ENCODE results near the gene SPEF1. TPM values are rescaled to one million over a fixed set of nuclear protein-coding genes. Genes with fewer than 3 reads are reported as not detected.

The SPEF1 gene
- total and polyA plus RNA-seq, 2 of the 4 experiments (the other 2 are of a cell fraction): 0.15 TPM; not detected in 1

DNA sequence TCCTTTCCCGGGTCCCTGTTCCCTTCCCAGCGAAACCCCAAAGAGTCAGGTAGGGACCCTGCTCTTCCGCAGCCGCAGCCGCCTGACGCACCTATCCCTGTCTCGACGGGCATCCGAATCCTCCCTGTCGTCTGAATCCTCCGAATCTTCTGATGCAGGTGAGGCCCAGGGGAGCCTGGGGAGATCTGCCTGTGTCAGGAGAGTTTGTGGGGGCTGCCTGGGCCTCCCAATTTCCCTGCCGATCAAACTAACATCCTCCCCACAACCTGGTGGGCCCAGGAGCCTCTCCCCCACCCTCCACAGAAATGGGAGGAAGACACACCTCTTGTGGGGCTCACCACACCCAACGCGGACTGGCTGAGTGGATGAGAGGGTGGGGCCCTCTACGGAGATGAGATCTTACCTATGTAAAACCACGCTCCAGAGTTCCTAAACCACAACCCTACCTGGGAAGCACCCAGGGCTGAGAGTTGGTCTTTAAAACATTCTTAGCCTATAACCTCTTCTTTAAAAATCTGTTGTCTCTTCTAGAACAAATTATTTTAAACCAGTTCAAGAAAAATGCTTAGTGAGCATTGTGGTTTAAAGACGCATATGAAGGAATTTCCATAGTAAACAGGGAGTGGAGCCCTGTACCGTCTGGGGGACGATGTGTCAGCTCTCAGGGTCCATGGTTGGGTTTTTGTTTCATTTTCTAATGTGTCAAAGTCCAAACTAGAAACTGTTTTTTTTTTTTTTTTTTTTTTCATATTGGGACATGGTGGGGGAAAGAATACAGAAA lies 16.5 kb upstream of the SPEF1 start:
- Histone ChIP-seq H3K27ac (ENCODE audit: insufficient read depth, low read length) (peak overlapping the region; percentile 86), H4K91ac (ENCODE audit: insufficient read depth, low read depth, low read length) (peak overlapping the region; percentile 63), H2AK9ac (replicated peaks; ENCODE audit: low read depth, low read length, poor library complexity) (peak overlapping the region; percentile 95), H3K4ac (ENCODE audit: low read depth, low read length) (peak overlapping the region; percentile 74), H2BK15ac (ENCODE audit: low read depth, low read length) (0 out of 3 replicates have a peak overlapping the region, but pooled peaks have one; percentile 41), H2BK20ac (ENCODE audit: low read depth, low read length) (peak overlapping the region; percentile 38; the same call in 1 of the 2 replicates), H3K56ac (ENCODE audit: extremely low read depth, insufficient read depth, low read length) (peak overlapping the region; percentile 56; the same call in 1 of the 2 replicates), H3K79me1 (ENCODE audit: low read depth in 1 of 2, low read length in 2 of 2) (peaks cover 36 to 75% of the 10 kb centered on the region in 2 experiments), H3K4me1 (ENCODE audit: control insufficient read depth, insufficient read depth, low read length) (peaks cover 26% of the 10 kb centered on the region), H3K14ac (replicated peaks; ENCODE audit: low read depth, low read length) (0 out of 2 replicates have a peak overlapping the region, but pooled peaks have one; percentile 43), H4K8ac (ENCODE audit: low read depth in 2 of 2, low read length in 2 of 2) (peak overlapping the region; percentile 44 to 85; a peak in 3 of 4 replicates), H3K9ac (ENCODE audit: low read depth, low read length) (peak overlapping the region; percentile 87), H3K23ac (ENCODE audit: low read depth, low read length) (peak overlapping the region; percentile 80; the same call in 1 of the 2 replicates), H3K36me3 (ENCODE audit: control insufficient read depth, insufficient read depth, low read length) (peaks cover 37% of the 10 kb centered on the region), H3K27me3 (ENCODE audit: control insufficient read depth, insufficient read depth, low read length) (no peaks in the 10 kb centered on the region), H2BK5ac (ENCODE audit: low read depth, low read length, poor library complexity, severe bottlenecking) (peak overlapping the region; percentile 68), H3K9me3 (ENCODE audit: control insufficient read depth, insufficient read depth, low read length) (no peaks in the 10 kb centered on the region), H3K9me1 (ENCODE audit: insufficient read depth, low read length) (peaks cover 22% of the 10 kb centered on the region), H3K4me3 (ENCODE audit: insufficient read depth, low read depth, low read length) (peak overlapping the region; percentile 82), H2AK5ac (ENCODE audit: low read depth, low read length) (peak overlapping the region; percentile 69), H3K18ac (ENCODE audit: low read depth, low read length) (0 out of 2 replicates have a peak overlapping the region, but pooled peaks have one; percentile 8), H3K4me2 (ENCODE audit: low read depth, low read length) (peak overlapping the region; percentile 76), H4K20me1 (ENCODE audit: insufficient read depth, low read length) (no peaks in the 10 kb centered on the region), H2BK120ac (ENCODE audit: low read depth, low read length) (peak overlapping the region; percentile 74), H4K5ac (ENCODE audit: low read depth, low read length) (0 out of 2 replicates have a peak overlapping the region, but pooled peaks have one; percentile 4), H2AFZ (replicated peaks; ENCODE audit: low read length, poor library complexity) (no peak overlapping the region)
- no CpG with 5 or more reads among the region's 19 CpGs for WGBS, 2 experiments (ENCODE audit: extremely low coverage in 2 of 2, insufficient read length in 1 of 2)
- BruUV-seq (replicated peaks): no TSS peak
- intact Hi-C loops (cut with micrococcal nuclease) (loop anchor here (2.0 kb wide), 1 partner anchor 15 kb away; no protein-coding TSS in a partner anchor), dilution Hi-C loops (cut with HindIII; ENCODE audit: low sequenced_read_pairs, unreplicated experiment) (no loop called here), in situ Hi-C loops (cut with MboI; ENCODE audit: low sequenced_read_pairs) (no loop called here)
- POLR2A ChIA-PET (ENCODE audit: unreplicated experiment): interaction anchor here (0.5 to 0.7 kb wide), 3 partner anchors 42 to 96 kb away, joined by 3 to 12 read pairs (median 7); no protein-coding TSS in a partner anchor
- peak; percentile 90 for TF ChIP-seq MAFK (IDR thresholded peaks at IDR 0.05; ENCODE audit: low read depth, low read length)
- TF ChIP-seq, protein P1, sequence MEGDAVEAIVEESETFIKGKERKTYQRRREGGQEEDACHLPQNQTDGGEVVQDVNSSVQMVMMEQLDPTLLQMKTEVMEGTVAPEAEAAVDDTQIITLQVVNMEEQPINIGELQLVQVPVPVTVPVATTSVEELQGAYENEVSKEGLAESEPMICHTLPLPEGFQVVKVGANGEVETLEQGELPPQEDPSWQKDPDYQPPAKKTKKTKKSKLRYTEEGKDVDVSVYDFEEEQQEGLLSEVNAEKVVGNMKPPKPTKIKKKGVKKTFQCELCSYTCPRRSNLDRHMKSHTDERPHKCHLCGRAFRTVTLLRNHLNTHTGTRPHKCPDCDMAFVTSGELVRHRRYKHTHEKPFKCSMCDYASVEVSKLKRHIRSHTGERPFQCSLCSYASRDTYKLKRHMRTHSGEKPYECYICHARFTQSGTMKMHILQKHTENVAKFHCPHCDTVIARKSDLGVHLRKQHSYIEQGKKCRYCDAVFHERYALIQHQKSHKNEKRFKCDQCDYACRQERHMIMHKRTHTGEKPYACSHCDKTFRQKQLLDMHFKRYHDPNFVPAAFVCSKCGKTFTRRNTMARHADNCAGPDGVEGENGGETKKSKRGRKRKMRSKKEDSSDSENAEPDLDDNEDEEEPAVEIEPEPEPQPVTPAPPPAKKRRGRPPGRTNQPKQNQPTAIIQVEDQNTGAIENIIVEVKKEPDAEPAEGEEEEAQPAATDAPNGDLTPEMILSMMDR (conservative IDR thresholded peaks at IDR 0.05; ENCODE audit: low read depth, low read length): no peak
- CTCF ChIA-PET: no interaction called here
- DNase-seq: peak; percentile 67
- no peak for ATAC-seq (ENCODE audit: low read depth)

Measured in IMR-90 (cell line).